ENCODE results near the gene SPEG.

The SPEG gene

DNA sequence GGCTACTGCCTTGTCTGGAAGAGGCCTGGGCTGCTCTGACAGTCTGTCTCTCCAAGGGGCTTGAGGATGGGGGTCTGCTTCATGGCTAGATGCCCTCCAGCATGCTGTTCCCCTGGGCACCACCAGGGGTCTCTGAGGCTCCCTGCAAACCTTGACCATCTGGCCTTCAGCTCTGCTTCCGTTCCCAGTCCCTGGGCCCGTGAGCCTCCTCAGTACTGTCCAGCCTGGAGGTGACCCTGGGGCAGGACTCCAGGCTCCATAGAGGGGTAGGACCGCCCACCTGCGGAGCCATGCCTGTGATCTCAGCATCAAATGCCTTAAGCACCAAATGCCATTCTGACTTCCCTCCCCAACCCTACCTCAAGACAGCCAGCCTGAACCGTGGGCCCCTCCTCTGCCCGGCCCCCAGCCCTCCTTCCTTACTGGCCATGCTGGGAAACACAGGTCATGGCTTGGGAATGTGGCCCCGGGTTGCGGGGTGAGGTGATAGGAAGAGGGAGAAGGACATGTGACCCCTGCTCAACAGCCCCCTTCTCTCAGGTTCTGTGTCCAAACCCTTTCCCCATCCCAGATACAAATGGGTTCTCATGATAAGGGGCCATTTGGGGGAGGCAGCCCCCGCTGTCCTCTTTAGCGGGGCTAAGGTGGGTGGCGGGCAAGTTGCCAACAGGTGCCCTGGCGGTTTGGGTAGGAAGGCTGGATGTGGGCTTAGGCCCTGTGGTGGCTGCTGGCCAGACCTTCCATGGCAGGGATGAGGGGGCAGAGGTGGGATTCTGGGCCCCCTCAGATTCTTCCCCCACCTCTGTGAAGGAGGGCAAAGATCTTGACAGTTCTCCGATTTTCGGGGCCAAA is 25.0 kb downstream of the SPEG start:
- DNase-seq (ENCODE audit: low read depth in 1 of 2, low spot score in 1 of 2) = peak in 1 of 2 donors; percentile 13

DNA sequence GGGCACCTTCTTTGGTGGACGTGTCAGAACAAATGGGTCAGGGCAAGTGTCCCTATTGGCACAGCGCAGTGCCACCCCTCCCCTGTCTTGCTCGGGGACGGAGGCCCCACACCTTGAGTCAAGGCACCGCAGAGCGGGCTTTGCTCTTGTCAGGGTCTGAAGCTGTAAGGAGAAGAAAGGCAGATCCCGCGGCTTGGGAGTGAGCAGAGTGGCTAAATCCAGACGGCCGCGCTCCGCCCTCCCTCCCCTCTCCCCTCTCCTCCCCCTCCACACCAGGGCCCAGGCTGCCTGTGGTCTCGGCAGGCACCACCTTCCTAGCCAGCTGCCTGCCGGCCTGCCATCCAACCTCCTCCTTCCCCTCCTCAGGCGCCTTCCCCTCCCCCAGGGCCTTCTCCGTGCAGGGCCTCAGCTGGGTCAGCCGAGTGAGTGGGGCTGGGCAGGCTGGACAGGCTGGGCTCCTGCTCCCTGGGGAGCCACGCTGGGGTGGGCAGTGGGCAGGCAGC is 25.8 kb downstream of the SPEG start:
- DNase-seq (ENCODE audit: low read depth in 1 of 2, low spot score in 1 of 2) = no peak

DNA sequence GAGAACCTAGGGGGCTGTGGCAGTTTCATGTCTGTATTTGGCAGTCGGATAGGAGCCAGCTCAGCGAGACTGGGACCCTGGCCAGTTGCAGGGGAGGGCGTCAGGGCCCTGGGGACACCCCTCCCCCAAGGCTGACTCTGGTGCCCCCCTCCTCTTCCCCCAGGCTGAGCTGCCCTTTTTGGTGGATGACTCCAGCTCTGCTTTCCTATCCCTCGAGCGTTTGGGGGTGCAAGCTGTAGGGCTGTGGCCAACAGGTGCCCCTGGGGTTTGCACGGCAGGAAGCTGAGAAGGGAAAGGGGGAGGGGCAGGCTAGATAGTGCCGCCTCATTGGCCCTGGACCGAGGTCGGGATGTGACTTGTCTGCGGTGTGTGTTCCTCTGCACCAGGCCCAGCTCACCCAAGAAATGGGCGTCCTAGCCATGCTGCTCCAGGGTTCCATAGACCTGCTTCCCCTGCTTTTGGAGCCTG is 26.4 kb downstream of the SPEG start:
- DNase-seq (ENCODE audit: low read depth in 1 of 2, low spot score in 1 of 2) = no peak

DNA sequence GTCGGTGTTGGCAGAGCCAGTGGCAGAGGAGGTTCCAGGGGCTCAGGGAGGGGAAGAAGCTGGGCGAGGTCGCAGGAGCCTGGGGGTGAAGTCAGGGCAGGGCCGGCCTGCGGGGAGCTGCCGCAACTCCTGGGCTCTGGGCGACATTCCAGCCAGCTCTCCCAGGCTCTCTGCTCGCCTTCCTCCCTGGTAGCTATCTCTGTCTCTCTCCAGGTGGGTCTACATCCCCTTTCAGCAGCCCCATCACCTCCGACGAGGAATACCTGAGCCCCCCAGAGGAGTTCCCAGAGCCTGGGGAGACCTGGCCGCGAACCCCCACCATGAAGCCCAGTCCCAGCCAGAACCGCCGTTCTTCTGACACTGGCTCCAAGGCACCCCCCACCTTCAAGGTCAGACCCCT is 27.0 kb downstream of the SPEG start:
- DNase-seq (ENCODE audit: low read depth in 1 of 2, low spot score in 1 of 2) = no peak

DNA sequence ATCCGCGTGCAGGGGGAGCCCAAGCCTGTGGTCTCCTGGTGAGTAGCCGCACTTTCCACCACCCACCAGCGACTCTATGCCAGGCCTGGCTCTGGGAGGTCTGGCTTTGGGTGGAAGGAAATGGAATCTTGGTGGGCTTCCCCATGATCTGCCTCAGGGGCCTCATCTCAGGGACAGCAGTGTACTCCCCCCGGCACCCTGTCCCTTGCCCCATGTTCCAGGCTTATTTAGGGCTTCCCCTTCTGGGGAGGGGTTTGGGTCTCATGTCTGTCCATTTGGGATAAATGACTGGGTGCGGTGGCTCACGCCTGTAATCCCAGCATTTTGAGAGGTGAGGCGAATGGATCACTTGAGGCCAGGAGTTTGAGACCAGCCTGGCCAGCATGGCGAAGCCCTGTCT is 27.7 kb downstream of the SPEG start:
- DNase-seq (ENCODE audit: low read depth in 1 of 2, low spot score in 1 of 2) = no peak

DNA sequence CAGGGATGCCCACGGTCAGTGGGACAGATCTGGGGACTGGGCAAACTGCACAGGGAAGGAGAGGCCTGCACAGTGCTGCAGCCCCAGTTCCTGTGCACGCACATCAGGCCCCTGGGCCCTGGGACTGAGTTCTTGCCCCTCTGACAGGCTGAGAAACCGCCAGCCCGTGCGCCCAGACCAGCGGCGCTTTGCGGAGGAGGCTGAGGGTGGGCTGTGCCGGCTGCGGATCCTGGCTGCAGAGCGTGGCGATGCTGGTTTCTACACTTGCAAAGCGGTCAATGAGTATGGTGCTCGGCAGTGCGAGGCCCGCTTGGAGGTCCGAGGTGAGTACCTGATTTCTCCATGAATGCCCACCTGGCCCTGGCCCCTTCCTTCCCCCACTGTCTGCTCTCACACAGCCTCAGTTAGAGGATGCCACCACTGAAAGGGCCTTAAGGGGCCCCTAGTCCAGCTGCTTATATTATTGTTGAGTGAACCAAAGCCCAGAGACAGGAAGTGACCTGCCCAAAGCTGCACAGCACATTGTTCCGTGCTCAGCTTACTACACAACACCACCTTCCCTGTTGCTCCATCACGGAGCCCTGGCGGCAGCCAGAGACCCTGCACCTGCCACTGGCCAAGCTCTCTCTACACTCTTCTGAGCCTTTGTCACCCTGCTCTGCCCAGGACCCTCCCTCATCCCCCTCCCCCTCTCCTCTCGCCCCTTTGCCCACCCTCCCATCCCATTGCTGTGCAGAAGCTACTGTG is 29.8 kb downstream of the SPEG start:
- DNase-seq (ENCODE audit: low read depth in 1 of 2, low spot score in 1 of 2) = no peak

DNA sequence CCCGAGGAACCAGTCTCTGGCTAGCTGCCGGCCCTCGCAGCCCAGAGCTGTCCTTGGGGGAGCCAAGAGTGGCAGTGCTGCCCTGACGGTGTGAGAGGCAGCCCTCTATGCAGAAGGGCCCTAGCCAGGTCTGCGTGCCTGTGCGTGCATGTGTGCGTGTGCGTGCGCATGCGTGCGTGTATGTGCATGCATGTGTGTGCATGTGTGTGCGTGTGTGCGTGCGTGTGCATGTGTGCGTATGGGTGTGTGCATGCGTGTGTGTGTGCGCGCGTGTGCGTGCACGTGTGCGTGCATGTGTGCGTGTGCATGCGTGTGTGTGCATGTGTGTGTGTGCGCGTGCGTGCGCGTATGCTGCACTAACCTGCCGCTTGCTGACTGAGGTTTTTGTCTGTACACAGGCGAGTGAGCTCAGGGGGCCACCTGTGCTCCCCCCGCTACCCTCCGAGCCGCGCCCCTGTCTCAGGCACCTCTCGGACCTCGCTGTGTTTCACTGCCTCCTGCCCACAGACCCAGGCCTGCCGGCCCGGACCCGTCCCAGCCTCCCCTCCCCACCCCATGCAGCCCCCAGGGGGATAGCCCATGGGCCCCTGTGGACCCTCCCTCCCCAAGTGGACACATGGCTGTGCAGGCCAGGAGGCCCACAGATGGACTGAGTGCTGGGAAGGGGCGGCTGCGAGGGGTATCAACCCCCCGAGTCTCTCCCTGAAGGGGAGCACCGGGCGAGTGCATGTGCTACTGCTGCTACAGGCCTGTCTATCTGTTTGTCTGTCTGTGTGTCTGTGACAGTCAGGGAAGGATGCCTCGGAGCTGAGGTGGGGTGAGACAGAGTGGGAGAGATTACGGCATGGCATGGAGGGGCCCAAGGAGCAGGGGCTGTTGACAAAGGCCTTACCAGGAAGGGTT is 31.3 kb downstream of the SPEG start:
- DNase-seq (ENCODE audit: low read depth in 1 of 2, low spot score in 1 of 2) = no peak

DNA sequence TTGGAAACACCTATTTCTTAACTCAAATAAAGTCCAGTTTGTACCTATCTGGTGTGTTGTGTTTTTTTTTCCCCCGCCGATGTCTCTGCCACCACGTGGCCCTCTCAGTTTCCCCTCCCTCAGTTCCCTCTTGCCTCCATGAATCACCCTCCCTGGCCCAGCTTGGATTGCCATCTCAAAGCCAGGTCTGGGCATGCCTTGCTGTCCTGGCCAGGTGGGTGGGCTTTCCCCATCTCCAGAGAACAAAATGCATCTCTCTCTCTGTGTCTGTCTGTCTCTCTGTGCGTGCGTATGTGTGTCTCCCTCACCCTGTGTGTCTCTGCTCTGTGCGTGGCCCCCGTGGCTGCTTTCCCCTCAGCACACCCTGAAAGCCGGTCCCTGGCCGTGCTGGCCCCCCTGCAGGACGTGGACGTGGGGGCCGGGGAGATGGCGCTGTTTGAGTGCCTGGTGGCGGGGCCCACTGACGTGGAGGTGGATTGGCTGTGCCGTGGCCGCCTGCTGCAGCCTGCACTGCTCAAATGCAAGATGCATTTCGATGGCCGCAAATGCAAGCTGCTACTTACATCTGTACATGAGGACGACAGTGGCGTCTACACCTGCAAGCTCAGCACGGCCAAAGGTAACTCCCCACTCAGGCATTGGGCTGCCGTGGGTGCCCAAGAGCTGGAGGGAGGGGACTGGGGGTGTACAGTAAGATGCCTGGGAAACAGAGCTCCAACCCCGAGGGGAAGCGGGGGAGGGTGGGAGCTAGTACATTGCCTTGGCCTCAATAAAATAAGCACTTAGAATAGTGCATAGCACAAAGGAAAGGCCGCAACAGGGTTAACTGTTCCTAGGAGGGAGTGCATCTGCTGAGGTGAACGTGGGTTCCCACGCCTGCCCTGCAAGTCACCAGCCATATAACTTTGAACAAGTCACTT is 32.4 kb downstream of the SPEG start:
- DNase-seq (ENCODE audit: low read depth in 1 of 2, low spot score in 1 of 2) = no peak

DNA sequence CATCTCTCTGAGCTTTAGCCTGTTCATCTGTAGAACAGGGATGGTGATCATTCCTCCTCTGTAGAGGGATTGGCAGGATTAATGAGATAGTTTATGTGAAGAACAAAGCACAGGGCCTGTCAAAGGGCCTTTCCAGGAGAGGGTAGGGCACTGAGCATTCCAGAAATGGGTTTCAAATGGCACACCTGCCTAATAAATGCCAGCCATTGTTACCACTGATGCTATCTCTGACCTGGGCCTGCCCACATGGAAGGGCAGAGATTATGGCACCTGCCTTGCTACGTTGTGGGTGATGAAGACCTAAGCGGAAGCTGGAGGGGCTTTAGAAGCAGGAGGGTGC is 33.1 kb downstream of the SPEG start:
- DNase-seq (ENCODE audit: low read depth in 1 of 2, low spot score in 1 of 2) = no peak

DNA sequence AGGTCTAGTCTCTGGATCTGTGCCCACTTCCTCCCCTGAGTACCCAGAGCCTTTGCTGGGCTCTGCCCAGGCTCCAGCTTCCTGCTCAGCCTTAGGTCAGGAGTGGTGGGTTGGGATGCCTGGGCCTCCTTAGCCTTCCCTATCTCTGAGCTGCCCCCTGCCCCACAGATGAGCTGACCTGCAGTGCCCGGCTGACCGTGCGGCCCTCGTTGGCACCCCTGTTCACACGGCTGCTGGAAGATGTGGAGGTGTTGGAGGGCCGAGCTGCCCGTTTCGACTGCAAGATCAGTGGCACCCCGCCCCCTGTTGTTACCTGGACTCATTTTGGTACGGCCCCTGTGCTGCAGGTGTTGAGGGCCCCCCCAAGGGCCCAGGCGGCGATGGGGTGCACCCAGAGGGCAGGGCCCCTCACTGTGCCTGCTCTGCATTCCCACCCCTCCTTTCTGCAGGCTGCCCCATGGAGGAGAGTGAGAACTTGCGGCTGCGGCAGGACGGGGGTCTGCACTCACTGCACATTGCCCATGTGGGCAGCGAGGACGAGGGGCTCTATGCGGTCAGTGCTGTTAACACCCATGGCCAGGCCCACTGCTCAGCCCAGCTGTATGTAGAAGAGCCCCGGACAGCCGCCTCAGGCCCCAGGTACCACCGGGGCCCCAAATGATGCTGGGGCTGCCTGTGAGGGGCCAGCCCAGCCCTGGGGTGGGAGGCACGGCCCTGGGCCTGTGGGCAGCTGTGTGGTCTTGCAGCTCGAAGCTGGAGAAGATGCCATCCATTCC is 34.0 kb downstream of the SPEG start:
- no peak for DNase-seq (ENCODE audit: low read depth in 1 of 2, low spot score in 1 of 2)

DNA sequence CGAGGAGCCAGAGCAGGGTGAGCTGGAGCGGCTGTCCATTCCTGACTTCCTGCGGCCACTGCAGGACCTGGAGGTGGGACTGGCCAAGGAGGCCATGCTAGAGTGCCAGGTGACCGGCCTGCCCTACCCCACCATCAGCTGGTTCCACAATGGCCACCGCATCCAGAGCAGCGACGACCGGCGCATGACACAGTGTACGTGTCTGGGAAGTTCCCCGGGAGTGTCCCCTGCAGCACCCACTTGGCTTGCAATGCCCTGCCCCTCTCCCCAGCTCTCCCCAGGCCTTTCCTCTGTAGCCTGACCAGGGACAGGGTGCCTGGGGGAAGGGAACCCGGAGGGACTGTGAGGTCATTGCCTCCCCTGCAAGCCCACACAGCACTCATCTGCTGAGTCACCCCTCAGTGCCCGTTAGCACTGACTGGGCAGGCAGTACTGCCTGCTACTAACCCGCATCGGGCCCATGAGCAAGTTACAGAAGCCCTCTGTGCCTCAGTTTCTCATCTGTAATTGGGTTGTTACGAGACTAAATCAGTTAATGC is 34.6 kb downstream of the SPEG start:
- DNase-seq (ENCODE audit: low read depth in 1 of 2, low spot score in 1 of 2) = no peak

DNA sequence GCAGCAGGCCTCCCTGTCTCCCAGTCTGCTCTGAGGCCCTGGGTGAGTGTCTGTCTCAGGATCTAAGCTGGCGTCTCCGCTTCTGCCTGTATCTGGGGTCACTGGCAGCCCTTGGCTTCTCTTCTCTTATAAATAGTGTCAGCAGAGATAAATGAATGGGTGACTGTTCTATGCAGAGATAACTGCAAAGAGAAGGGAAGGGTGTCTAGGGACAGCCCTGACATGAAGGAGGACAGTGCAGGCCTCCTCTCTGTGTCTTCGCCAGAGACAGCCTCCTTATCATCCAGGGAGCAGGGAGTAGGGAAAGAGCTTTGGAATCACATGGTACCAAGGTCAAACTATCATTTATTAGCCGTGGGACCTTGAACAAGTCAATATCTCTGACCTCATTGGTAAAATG is 35.8 kb downstream of the SPEG start:
- DNase-seq (ENCODE audit: low read depth in 1 of 2, low spot score in 1 of 2) = no peak

DNA sequence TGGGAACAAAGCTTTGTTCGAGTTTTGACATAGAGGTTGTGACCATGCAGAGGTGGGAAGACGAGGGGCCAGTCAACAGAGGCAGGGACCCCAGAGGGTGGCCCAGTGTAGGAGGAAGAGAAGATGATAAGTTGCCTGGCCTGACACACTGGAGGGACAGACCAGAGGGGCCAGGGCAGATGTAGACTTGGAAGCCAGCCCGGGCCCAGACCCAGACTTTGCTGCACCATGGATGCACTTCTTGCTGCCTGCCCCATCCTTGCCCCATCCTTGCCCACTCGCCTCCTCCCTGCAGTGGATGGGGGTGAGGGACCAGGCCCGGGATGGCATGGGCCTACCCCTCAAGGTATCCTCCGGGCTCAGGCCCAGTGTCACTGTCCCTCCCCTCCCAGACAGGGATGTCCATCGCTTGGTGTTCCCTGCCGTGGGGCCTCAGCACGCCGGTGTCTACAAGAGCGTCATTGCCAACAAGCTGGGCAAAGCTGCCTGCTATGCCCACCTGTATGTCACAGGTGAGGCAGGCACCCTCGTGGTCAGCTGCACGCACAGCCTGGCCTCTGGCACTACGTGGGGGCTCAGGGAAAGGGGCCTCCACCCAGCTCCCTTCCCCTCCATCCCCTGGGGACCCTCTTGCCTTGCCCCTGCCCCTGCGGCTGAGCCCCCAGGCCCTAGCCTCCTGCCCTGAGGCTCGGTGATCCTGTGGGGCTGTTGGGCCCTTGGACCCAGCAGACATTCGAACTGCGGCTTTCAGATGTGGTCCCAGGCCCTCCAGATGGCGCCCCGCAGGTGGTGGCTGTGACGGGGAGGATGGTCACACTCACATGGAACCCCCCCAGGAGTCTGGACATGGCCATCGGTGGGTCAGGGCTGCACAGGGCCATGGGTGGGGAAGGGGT is 37.1 kb downstream of the SPEG start:
- DNase-seq (ENCODE audit: low read depth in 1 of 2, low spot score in 1 of 2) = no peak

DNA sequence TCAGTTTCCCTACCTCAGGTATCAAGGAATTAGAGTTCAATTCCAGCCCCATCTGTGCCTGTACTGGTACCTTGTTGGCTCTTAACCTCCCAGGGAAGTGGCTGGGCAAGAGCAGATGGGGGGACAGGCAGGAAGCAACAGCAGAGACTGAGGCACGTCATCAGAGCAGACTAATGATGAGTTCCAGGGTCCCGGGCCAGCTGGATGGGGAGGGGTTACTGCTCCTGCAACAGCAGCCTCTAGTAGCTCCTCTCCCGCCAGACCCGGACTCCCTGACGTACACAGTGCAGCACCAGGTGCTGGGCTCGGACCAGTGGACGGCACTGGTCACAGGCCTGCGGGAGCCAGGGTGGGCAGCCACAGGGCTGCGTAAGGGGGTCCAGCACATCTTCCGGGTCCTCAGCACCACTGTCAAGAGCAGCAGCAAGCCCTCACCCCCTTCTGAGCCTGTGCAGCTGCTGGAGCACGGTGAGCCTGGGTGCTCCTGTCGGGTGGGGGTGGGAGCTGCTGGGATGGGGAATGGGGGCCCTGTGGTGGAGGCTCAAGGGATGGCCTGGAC is 38.1 kb downstream of the SPEG start:
- no peak for DNase-seq (ENCODE audit: low read depth in 1 of 2, low spot score in 1 of 2)

DNA sequence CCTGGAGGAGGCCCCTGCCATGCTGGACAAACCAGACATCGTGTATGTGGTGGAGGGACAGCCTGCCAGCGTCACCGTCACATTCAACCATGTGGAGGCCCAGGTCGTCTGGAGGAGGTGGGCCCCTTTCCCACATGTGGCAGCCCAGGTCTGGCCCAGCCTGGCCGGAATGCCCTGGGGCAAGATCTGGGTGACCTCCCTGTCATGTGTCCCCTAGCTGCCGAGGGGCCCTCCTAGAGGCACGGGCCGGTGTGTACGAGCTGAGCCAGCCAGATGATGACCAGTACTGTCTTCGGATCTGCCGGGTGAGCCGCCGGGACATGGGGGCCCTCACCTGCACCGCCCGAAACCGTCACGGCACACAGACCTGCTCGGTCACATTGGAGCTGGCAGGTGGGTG is 38.9 kb downstream of the SPEG start:
- no peak for DNase-seq (ENCODE audit: low read depth in 1 of 2, low spot score in 1 of 2)

DNA sequence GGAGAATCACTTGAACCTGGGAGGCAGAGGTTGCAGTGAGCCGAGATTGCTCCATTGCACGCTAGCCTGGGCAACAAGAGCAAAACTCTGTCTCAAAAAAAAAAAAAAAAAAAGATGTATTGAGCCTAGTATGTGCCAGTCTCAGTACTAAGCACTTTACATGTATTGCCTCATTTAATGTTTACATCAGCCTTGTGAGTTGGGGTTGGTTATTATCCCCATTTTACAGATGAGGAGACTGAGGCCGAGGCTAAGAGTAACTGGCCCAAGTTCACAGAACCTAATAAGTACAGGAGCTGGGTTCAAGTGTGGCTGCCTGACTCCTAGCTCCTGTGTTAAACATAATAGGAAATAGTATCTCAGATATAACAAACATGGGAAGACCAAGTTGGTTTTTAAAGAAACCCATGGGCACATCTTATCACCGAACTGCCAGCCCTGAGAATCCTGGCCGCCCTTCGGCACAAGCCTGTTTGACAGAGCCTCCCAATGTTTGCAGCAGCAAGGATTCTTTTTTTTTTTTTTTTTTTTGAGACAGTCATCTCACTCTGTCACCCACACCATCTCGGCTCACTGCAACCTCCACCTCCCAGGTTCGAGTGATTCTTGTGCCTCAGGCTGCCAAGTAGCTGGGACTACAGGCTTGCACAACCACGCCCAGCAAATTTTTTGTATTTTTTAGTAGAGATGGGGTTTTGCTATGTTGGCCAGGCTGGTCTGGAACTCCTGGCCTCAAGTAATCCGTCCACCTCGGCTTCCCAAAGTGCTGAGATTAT is 39.8 kb downstream of the SPEG start:
- DNase-seq (ENCODE audit: low read depth in 1 of 2, low spot score in 1 of 2) = no peak

DNA sequence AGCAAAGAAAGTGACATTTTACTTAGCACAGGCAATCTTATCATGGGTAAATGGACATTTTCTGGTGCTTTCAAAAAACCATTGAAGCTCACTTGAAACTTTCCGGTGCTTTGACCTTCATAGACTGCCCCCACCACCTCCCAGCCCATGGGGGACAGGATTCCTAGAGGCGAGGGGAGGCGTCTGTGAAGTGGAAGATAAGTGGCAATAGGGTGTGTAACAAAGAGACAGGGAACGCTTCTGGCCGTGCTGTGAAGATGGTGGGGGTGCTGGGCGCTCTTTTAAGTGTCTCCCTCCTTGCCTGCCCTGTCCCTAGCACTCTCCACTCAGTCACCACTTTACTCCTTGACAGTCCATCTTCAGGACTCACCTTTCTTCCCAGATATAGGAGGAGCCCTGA is 40.6 kb downstream of the SPEG start:
- DNase-seq (ENCODE audit: low read depth in 1 of 2, low spot score in 1 of 2) = no peak

Measured in activated T-helper 1 cell treated with anti-CD3 and anti-CD28 coated beads, Interleukin-2, amount 50 U/mL, for 16 hours (primary cell).